Natural killer cell (primary cell): Measurements from ENCODE around the gene NTM. TPM values are rescaled to one million over a fixed set of nuclear protein-coding genes. Genes with fewer than 3 reads are reported as not detected.

ENCODE experiments used
- ATAC-seq, 3 donors: fragments of 150-1000 bp in 2 of 3; fragments of 200-7000 bp in 1 of 3; cut with Tn5 transposase; 1 replicate in 1 of 3; 2 replicates in 2 of 3; pipeline ENCODE4 v1.10.0; 2021; ENCODE audit warnings: mild to moderate bottlenecking in 2 of 3, moderate library complexity in 2 of 3
- DNase-seq, 2 donors: peaks; one replicate each; pipeline versions ENCODE4 v3.0.0 to v3.0.0-alpha.2; 2013 to 2021; ENCODE audit warnings: mixed read lengths in 1 of 2
- H3K27ac ChIP-seq: one replicate; pipeline ENCODE4 v1.5.1; 2013; ENCODE audit warnings: mild to moderate bottlenecking, low read length
- H3K27me3 ChIP-seq: one replicate; pipeline ENCODE4 v1.6.1; 2013; ENCODE audit warnings: low read length; ENCODE audit not compliant: control insufficient read depth, insufficient read depth
- H3K36me3 ChIP-seq: one replicate; pipeline ENCODE4 v1.6.1; 2013; ENCODE audit warnings: low read length; ENCODE audit not compliant: control insufficient read depth, insufficient read depth
- H3K4me1 ChIP-seq: one replicate; pipeline ENCODE4 v1.6.1; 2013; ENCODE audit warnings: low read length; ENCODE audit not compliant: control insufficient read depth, insufficient read depth
- H3K4me3 ChIP-seq: one replicate; pipeline ENCODE4 v1.5.1; 2013; ENCODE audit warnings: low read length
- H3K9me3 ChIP-seq: one replicate; pipeline ENCODE4 v1.6.1; 2013; ENCODE audit warnings: low read length; ENCODE audit not compliant: control insufficient read depth, insufficient read depth
- H3K27ac Mint-ChIP-seq, 2 donors: one replicate each; pipeline ENCODE4 v1.8.0; 2022; ENCODE audit warnings: mild to moderate bottlenecking in 2 of 2, mixed read lengths in 2 of 2, moderate library complexity in 1 of 2
- H3K27me3 Mint-ChIP-seq, 2 donors: one replicate each; pipeline ENCODE4 v1.8.0; 2022; ENCODE audit warnings: low read depth in 2 of 2, mixed read lengths in 2 of 2
- H3K36me3 Mint-ChIP-seq: one replicate; pipeline ENCODE4 v1.8.0; 2022; ENCODE audit warnings: mixed read lengths
- H3K4me1 Mint-ChIP-seq, 2 donors: one replicate each; pipeline ENCODE4 v1.8.0; 2022; ENCODE audit warnings: mixed read lengths in 2 of 2
- H3K4me3 Mint-ChIP-seq: one replicate; pipeline ENCODE4 v1.8.0; 2022; ENCODE audit warnings: mild to moderate bottlenecking, moderate library complexity, mixed read lengths
- H3K9me3 Mint-ChIP-seq, 2 donors: one replicate each; pipeline ENCODE4 v1.8.0; 2022; ENCODE audit warnings: mixed read lengths in 2 of 2
- CTCF ChIP-seq: fragments of 200-600 bp; IDR thresholded peaks from one replicate; pipeline ENCODE4 v1.8.0; 2022; ENCODE audit warnings: antibody characterized with exemption
- WGBS: methylation state at CpG from one replicate; pipeline ENCODE4 v1.1.7; 2013; ENCODE audit warnings: missing lambda C conversion rate; ENCODE audit not compliant: insufficient coverage; 5-methylcytosine and 5-hydroxymethylcytosine counted together
- intact Hi-C: fragments of 100-400 bp; cut with micrococcal nuclease; formaldehyde crosslinking; loops from one replicate; pipeline ENCODE4 v1.14.2; 2022
- total RNA-seq, 4 donors: library from RNA; stranded (reverse); fragments of 120-200 nt in 1 of 4; gene quantifications; one replicate each; pipeline versions ENCODE4 v1.2.3 to v1.2.4, GENCODE V29; 2013 to 2022

Gene NTM
- total RNA-seq, 3 donors from 2014 or later (not counting 1 experiment from before 2014, with no cell fraction given) = not detected

- no peaks in the 10 kb centered on the region for H3K4me1 Mint-ChIP-seq
Measured at GRCh38 chr11:132008872-132009271, 638.5 kb downstream of the NTM start.

GRCh38 chr11:132020001-132020400 is 649.6 kb downstream of the NTM start:
- ATAC-seq (no peak), DNase-seq (no peak)
- 85% methylated on average over 1 of the region's 1 CpG for WGBS

More at GRCh38 chr11:132008872-132009271, 638.5 kb downstream of the NTM start:
- DNase-seq (no peak), ATAC-seq (no peak)
- Mint-ChIP-seq H3K36me3 (no peaks in the 10 kb centered on the region), H3K9me3 (peaks cover 3 to 10% of the 10 kb centered on the region in 2 donors), H3K27ac (no peak overlapping the region), H3K4me3 (no peak overlapping the region), H3K27me3 (no peaks in the 10 kb centered on the region)
- no peaks in the 10 kb centered on the region for H3K9me3 ChIP-seq
- no peak for TF ChIP-seq CTCF
- no peaks in the 10 kb centered on the region for H3K36me3 ChIP-seq
- no peaks in the 10 kb centered on the region for H3K4me1 ChIP-seq
- intact Hi-C loops = no loop called here
- no peak overlapping the region for H3K4me3 ChIP-seq
- H3K27ac ChIP-seq = no peak overlapping the region
- H3K27me3 ChIP-seq = no peaks in the 10 kb centered on the region
- 63% methylated on average over 3 of the region's 4 CpGs for WGBS

GRCh38 chr11:132022285-132022684 is 651.9 kb downstream of the NTM start:
- no peak for TF ChIP-seq CTCF
- Mint-ChIP-seq H3K27ac (no peak overlapping the region), H3K9me3 (peaks cover 3 to 11% of the 10 kb centered on the region in 2 donors), H3K36me3 (no peaks in the 10 kb centered on the region), H3K4me3 (no peak overlapping the region), H3K27me3 (no peaks in the 10 kb centered on the region), H3K4me1 (no peaks in the 10 kb centered on the region)
- intact Hi-C loops = no loop called here
- Histone ChIP-seq H3K4me3 (no peak overlapping the region), H3K4me1 (no peaks in the 10 kb centered on the region), H3K27me3 (no peaks in the 10 kb centered on the region), H3K27ac (no peak overlapping the region), H3K9me3 (no peaks in the 10 kb centered on the region), H3K36me3 (no peaks in the 10 kb centered on the region)
- DNase-seq (no peak), ATAC-seq (no peak)
- 86% methylated on average over 5 of the region's 5 CpGs for WGBS

More at GRCh38 chr11:132020001-132020400, 649.6 kb downstream of the NTM start:
- no peaks in the 10 kb centered on the region for H3K27me3 Mint-ChIP-seq
- Histone ChIP-seq H3K27me3 (no peaks in the 10 kb centered on the region), H3K4me3 (no peak overlapping the region), H3K9me3 (no peaks in the 10 kb centered on the region), H3K27ac (no peak overlapping the region), H3K36me3 (no peaks in the 10 kb centered on the region), H3K4me1 (no peaks in the 10 kb centered on the region)
- H3K36me3 Mint-ChIP-seq = no peaks in the 10 kb centered on the region
- no peak overlapping the region for H3K4me3 Mint-ChIP-seq
- no peaks in the 10 kb centered on the region for H3K4me1 Mint-ChIP-seq
- no peak overlapping the region for H3K27ac Mint-ChIP-seq
- no peak for TF ChIP-seq CTCF
- intact Hi-C loops = no loop called here
- peaks cover 3 to 16% of the 10 kb centered on the region in 2 donors for H3K9me3 Mint-ChIP-seq

- H3K4me1 ChIP-seq = no peaks in the 10 kb centered on the region
- H3K4me3 ChIP-seq = no peak overlapping the region
- no peak for ATAC-seq
- no peaks in the 10 kb centered on the region for H3K27me3 ChIP-seq
- peaks cover 2 to 13% of the 10 kb centered on the region in 2 donors for H3K9me3 Mint-ChIP-seq
- no peak overlapping the region for H3K27ac ChIP-seq
- no peaks in the 10 kb centered on the region for H3K4me1 Mint-ChIP-seq
- H3K4me3 Mint-ChIP-seq = no peak overlapping the region
- H3K36me3 ChIP-seq = no peaks in the 10 kb centered on the region
- intact Hi-C loops = no loop called here
- no peaks in the 10 kb centered on the region for H3K36me3 Mint-ChIP-seq
- no peak overlapping the region for H3K27ac Mint-ChIP-seq
- 64% methylated on average over 6 of the region's 6 CpGs for WGBS
- DNase-seq = no peak
- TF ChIP-seq CTCF = no peak
- no peaks in the 10 kb centered on the region for H3K9me3 ChIP-seq
- no peaks in the 10 kb centered on the region for H3K27me3 Mint-ChIP-seq
Measured at GRCh38 chr11:132022733-132023478, 652.5 kb downstream of the NTM start.
